HEK293T (cell line): ENCODE data around the gene CRYBB3.

ENCODE experiments used
- FOXM1 ChIP-seq: fragments of 450-650 bp; IDR thresholded peaks from 2 replicates; pipeline ENCODE4 v1.6.1; 2017; ENCODE audit warnings: mild to moderate bottlenecking, borderline replicate concordance
- LEF1 ChIP-seq: fragments of 450-650 bp; IDR thresholded peaks from 2 replicates; pipeline ENCODE4 v1.6.1; 2017; ENCODE audit warnings: mild to moderate bottlenecking, borderline replicate concordance
- NFRKB ChIP-seq: fragments of 450-650 bp; IDR thresholded peaks from 2 replicates; pipeline ENCODE4 v1.6.1; 2016; ENCODE audit warnings: mild to moderate bottlenecking, moderate library complexity
- SP1 ChIP-seq: fragments of 450-650 bp; IDR thresholded peaks from 2 replicates; pipeline ENCODE4 v1.6.1; 2017

DNA sequence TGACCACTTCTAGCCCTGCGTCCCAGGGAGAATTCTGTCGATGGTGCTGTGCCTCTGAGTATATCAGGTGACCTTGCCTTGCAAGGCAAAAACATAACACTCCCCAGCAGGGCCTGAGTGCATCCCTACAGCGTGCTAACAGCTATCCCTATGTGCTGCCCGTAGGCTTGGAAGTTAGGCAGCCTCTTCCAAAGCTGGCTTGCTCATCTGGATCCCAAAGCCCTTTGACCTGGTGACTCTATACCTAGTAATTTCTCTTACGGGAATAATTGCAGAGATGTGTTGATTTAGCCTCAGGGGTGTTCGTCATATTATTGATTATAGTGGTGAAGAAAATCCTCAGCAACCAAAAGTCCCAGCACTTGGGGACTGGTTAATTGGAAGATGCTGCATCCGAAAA lies 32.6 kb upstream of the CRYBB3 start:
- no peak for TF ChIP-seq NFRKB
- TF ChIP-seq SP1: no peak
- TF ChIP-seq FOXM1: no peak
- TF ChIP-seq LEF1: no peak
